Breast epithelium (tissue), 4 donors: ENCODE measurements around the gene DNAJC6. TPM values are rescaled to one million over a fixed set of nuclear protein-coding genes. Genes with fewer than 3 reads are reported as not detected.

Experiments used
- DNase-seq, 2 donors: peaks; one replicate each; pipeline ENCODE4 v3.0.0-alpha.2; 2019; ENCODE audit warnings: low spot score in 2 of 2
- H3K27ac ChIP-seq, 2 donors: fragments of 200-600 bp; sonication (generic) in 1 of 2; one replicate each; pipeline ENCODE4 v1.5.1; 2016 to 2019; ENCODE audit warnings: mild to moderate bottlenecking in 1 of 2
- H3K27me3 ChIP-seq, 2 donors: fragments of 200-600 bp; sonication (generic) in 1 of 2; one replicate each; pipeline versions ENCODE4 v1.5.1 to v1.6.0; 2017 to 2019; ENCODE audit warnings: control low read depth in 1 of 2, mild to moderate bottlenecking in 1 of 2
- H3K36me3 ChIP-seq: fragments of 200-600 bp; one replicate; pipeline ENCODE4 v1.5.1; 2019
- H3K4me1 ChIP-seq, 2 donors: fragments of 200-600 bp; sonication (generic); one replicate each; pipeline ENCODE4 v1.5.1; 2016 to 2019; ENCODE audit warnings: control low read depth in 1 of 2
- H3K4me3 ChIP-seq, 3 donors: fragments of 200-600 bp; sonication (generic); 1 replicate in 2 of 3; 2 replicates in 1 of 3; pipeline ENCODE4 v1.5.1; 2016 to 2019; ENCODE audit warnings: mild to moderate bottlenecking in 3 of 3, moderate library complexity in 2 of 3
- H3K9me3 ChIP-seq, 2 donors: fragments of 200-600 bp; sonication (generic) in 1 of 2; one replicate each; pipeline ENCODE4 v1.5.1; 2016 to 2019; ENCODE audit warnings: control low read depth in 1 of 2
- POLR2A ChIP-seq: fragments of 450-650 bp; IDR thresholded peaks from one replicate; pipeline ENCODE4 v1.6.1; 2016; ENCODE audit warnings: antibody characterized with exemption, mild to moderate bottlenecking, moderate library complexity
- POLR2AphosphoS5 ChIP-seq, 3 donors: sonication (generic); formaldehyde crosslinking; IDR thresholded peaks; one replicate each; pipeline ENCODE4 v1.6.1; 2017; ENCODE audit warnings: antibody characterized with exemption in 3 of 3
- intact Hi-C: fragments of 100-400 bp; cut with DNase I; formaldehyde crosslinking; loops from one replicate; pipeline ENCODE4 v1.15.1; 2023; ENCODE audit warnings: low total_unique reads
- total RNA-seq, 3 donors: library from RNA; depleted of rRNA; stranded (reverse); fragments of >200 nt; gene quantifications; one replicate each; pipeline ENCODE4 v1.1.0, GENCODE V29; 2016
- TF ChIP-seq, protein P1 (sequence below), 3 donors: fragments of 450-650 bp; IDR thresholded peaks; one replicate each; pipeline ENCODE4 v1.5.1; 2016 to 2017; ENCODE audit warnings: antibody characterized with exemption in 3 of 3, mild to moderate bottlenecking in 3 of 3, moderate library complexity in 3 of 3

The DNAJC6 gene
- total RNA-seq, 3 donors from 2014 or later, result 0.96 to 6.2 (median 4.2) TPM

DNA sequence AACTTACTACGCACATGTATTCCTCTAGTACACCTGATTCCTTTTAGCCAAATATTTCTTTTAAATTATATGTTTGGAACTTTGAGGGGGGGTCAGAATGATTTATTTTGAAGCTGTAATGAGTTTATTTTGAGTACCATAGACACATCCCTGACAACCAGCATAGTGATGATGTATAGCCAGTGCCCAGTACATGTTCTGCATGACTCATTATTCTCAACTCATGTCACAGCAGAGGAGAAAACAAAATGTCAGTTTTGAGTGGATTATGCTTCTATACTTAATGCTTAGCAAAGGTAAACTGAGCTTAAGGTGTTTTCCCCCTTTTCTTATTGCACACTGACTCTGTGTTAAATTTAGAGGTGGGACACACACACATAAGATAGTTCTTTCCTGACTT lies 88.7 kb downstream of the DNAJC6 start:
- Histone ChIP-seq H3K27me3 (no peaks in the 10 kb centered on the region), H3K4me3 (no peak overlapping the region), H3K36me3 (no peaks in the 10 kb centered on the region), H3K27ac (no peak overlapping the region), H3K9me3 (no peaks in the 10 kb centered on the region), H3K4me1 (no peaks in the 10 kb centered on the region)
- TF ChIP-seq, protein P1, sequence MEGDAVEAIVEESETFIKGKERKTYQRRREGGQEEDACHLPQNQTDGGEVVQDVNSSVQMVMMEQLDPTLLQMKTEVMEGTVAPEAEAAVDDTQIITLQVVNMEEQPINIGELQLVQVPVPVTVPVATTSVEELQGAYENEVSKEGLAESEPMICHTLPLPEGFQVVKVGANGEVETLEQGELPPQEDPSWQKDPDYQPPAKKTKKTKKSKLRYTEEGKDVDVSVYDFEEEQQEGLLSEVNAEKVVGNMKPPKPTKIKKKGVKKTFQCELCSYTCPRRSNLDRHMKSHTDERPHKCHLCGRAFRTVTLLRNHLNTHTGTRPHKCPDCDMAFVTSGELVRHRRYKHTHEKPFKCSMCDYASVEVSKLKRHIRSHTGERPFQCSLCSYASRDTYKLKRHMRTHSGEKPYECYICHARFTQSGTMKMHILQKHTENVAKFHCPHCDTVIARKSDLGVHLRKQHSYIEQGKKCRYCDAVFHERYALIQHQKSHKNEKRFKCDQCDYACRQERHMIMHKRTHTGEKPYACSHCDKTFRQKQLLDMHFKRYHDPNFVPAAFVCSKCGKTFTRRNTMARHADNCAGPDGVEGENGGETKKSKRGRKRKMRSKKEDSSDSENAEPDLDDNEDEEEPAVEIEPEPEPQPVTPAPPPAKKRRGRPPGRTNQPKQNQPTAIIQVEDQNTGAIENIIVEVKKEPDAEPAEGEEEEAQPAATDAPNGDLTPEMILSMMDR (IDR thresholded peaks at IDR 0.05), result no peak
- TF ChIP-seq POLR2A (no peak), POLR2AphosphoS5 (IDR thresholded peaks at IDR 0.05) (no peak)
- DNase-seq, result no peak
- intact Hi-C loops, result no loop called here

DNA sequence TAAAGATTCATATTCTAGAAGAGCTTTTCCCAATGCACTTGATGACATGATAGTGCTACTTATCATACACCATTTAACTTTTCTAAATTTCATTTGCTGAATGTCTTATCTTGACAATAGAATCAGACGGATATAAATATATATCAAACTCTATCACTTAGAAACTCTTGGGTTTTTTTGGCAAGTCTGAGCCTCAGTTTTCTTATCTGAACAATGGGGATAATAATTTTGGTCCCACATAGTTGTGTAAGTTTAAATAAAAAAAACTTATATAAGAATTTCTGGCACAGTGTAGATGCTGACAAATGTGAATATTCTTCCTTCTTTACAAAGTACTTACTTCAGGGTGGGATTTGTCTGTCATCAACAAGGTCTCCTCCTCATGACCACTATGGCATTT lies 89.7 kb downstream of the DNAJC6 start:
- no peaks in the 10 kb centered on the region for H3K4me1 ChIP-seq
- H3K4me3 ChIP-seq, result no peak overlapping the region
- no peak overlapping the region for H3K27ac ChIP-seq
- intact Hi-C loops, result no loop called here
- TF ChIP-seq POLR2AphosphoS5 (IDR thresholded peaks at IDR 0.05) (no peak), POLR2A (no peak)
- TF ChIP-seq, protein P1 (IDR thresholded peaks at IDR 0.05), result no peak
- no peaks in the 10 kb centered on the region for H3K9me3 ChIP-seq
- DNase-seq, result no peak
- H3K27me3 ChIP-seq, result no peaks in the 10 kb centered on the region
- no peaks in the 10 kb centered on the region for H3K36me3 ChIP-seq

DNA sequence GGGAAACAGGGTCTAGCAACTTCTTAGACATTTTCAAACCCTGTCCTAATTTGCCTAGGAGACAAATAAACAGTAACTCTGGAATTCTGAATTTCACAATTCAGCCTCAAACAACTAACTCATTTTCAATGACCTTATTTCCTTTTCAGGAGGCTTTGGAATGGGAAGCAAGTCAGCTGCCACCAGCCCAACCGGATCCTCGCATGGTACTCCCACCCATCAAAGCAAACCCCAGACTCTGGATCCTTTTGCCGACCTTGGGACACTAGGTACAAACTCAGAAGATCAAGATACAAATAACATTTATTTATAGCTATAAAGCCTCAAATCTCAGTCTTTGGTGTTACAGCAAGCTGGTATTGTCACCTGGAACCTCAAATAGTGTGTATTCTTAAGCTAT lies 92.3 kb downstream of the DNAJC6 start:
- H3K27me3 ChIP-seq, result no peaks in the 10 kb centered on the region
- DNase-seq, result no peak
- no peak overlapping the region for H3K4me3 ChIP-seq
- H3K36me3 ChIP-seq, result no peaks in the 10 kb centered on the region
- no peaks in the 10 kb centered on the region for H3K4me1 ChIP-seq
- H3K27ac ChIP-seq, result no peak overlapping the region
- H3K9me3 ChIP-seq, result no peaks in the 10 kb centered on the region
- intact Hi-C loops, result no loop called here
- TF ChIP-seq, protein P1 (IDR thresholded peaks at IDR 0.05), result no peak
- TF ChIP-seq POLR2A (no peak), POLR2AphosphoS5 (IDR thresholded peaks at IDR 0.05) (no peak)

DNA sequence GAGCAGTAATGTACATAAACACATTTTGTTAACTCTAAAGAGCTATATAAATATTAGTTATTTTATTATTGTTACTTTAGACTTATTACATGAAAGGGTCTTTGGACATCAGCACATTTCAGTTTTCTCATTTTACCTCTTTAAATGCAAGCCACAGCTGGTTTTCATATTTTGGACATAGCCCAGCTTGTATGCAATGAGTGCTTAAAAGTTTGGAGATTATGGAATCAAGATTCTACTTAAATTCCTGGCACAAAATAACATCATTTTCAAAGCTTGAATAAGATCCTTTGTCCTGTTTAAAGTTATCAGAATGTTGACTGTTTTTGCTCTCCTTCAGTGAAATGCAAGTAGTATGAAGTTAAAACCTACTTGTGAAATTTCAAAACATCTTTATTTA lies 95.6 kb downstream of the DNAJC6 start:
- H3K4me1 ChIP-seq, result no peaks in the 10 kb centered on the region
- intact Hi-C loops, result loop anchor here (5.0 kb wide), 1 partner anchor 1262 kb away; no protein-coding TSS in a partner anchor
- H3K36me3 ChIP-seq, result no peaks in the 10 kb centered on the region
- TF ChIP-seq POLR2AphosphoS5 (IDR thresholded peaks at IDR 0.05), result no peak
- no peaks in the 10 kb centered on the region for H3K9me3 ChIP-seq
- no peak for DNase-seq
- no peak overlapping the region for H3K4me3 ChIP-seq
- H3K27ac ChIP-seq, result no peak overlapping the region
- H3K27me3 ChIP-seq, result no peaks in the 10 kb centered on the region

DNA sequence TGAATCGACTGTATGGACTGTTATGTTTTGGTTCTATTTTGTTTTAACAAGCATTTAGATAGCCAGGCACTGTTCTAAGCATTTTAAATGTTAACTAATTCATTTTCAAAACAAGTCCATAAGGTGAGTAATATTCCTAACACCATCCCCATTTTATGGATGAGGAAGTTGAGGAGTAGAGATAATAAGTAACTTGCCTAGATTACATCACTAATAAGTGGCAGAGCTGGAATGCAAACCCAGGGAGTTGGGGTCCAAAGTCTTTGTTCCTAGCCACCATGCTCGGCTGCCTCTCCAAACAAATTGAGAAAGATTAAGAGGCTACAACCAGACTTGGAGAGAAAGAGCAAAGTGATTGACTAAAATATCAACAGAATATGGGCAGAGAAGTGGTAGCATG lies 98.5 kb downstream of the DNAJC6 start:
- DNase-seq, result no peak
- Histone ChIP-seq H3K27ac (no peak overlapping the region), H3K4me3 (no peak overlapping the region), H3K36me3 (no peaks in the 10 kb centered on the region), H3K27me3 (no peaks in the 10 kb centered on the region), H3K4me1 (no peaks in the 10 kb centered on the region), H3K9me3 (no peaks in the 10 kb centered on the region)
- intact Hi-C loops, result loop anchor here (5.0 kb wide), 1 partner anchor 1259 kb away; no protein-coding TSS in a partner anchor
- TF ChIP-seq, protein P1 (IDR thresholded peaks at IDR 0.05), result no peak
- TF ChIP-seq POLR2A, result no peak
- no peak for TF ChIP-seq POLR2AphosphoS5 (IDR thresholded peaks at IDR 0.05)

DNA sequence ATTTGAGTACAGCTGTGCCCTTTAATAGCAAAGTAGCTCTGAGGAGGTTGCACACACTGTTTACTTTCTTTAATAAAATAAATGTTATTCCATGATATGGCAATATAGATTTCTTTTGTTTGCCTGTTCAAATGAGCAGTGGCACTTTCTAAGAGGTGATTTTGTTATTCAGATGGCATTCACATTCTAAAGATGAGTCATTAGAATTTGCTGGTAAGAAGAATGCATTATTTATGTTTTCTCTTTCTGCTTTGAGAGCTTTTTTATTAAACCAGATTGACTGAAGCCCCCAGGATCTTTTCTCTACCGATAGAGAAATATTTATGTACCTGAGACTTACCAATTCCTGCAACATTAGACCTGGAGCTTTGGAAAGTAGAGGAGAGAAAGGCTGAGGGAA lies 100.0 kb downstream of the DNAJC6 start:
- no peak for DNase-seq
- no peaks in the 10 kb centered on the region for H3K27me3 ChIP-seq
- no peak overlapping the region for H3K4me3 ChIP-seq
- no peaks in the 10 kb centered on the region for H3K36me3 ChIP-seq
- intact Hi-C loops, result loop anchor here (5.0 kb wide), 1 partner anchor 1258 kb away; no protein-coding TSS in a partner anchor
- no peak overlapping the region for H3K27ac ChIP-seq
- H3K9me3 ChIP-seq, result no peaks in the 10 kb centered on the region
- no peaks in the 10 kb centered on the region for H3K4me1 ChIP-seq
- TF ChIP-seq POLR2A (no peak), POLR2AphosphoS5 (IDR thresholded peaks at IDR 0.05) (no peak)
- TF ChIP-seq, protein P1 (IDR thresholded peaks at IDR 0.05), result no peak
